Loucy (cell line): ENCODE results near the gene DLX3.

ENCODE experiments used
- H2AFZ ChIP-seq: fragments of 200-600 bp; sonication (generic); 2 replicates; pipeline ENCODE4 v1.6.0; 2016; ENCODE audit warnings: antibody characterized with exemption, mild to moderate bottlenecking, low read length, moderate library complexity
- H3F3A ChIP-seq: fragments of 200-600 bp; 2 replicates; pipeline ENCODE4 v1.6.0; 2016; ENCODE audit warnings: antibody characterized with exemption, low read depth, mild to moderate bottlenecking
- H3K27me3 ChIP-seq: fragments of 200-600 bp; sonication (generic); 2 replicates; pipeline ENCODE4 v1.6.1; 2014; ENCODE audit warnings: low read length, mild to moderate bottlenecking; ENCODE audit not compliant: insufficient read depth, poor library complexity, severe bottlenecking
- H3K36me3 ChIP-seq: fragments of 200-600 bp; sonication (generic); 2 replicates; pipeline ENCODE4 v1.6.1; 2016; ENCODE audit warnings: low read length; ENCODE audit not compliant: insufficient read depth
- H3K4me1 ChIP-seq: fragments of 200-600 bp; sonication (generic); 2 replicates; pipeline ENCODE4 v1.5.1; 2014; ENCODE audit warnings: low read length, mild to moderate bottlenecking; ENCODE audit not compliant: insufficient read depth, poor library complexity, severe bottlenecking
- H3K4me2 ChIP-seq: fragments of 200-600 bp; sonication (generic); 2 replicates; pipeline ENCODE4 v1.6.0; 2014; ENCODE audit warnings: antibody characterized with exemption, low read length, low read depth, mild to moderate bottlenecking; ENCODE audit not compliant: poor library complexity, severe bottlenecking
- H3K4me3 ChIP-seq: fragments of 200-600 bp; sonication (generic); 2 replicates; pipeline ENCODE4 v1.5.1; 2014; ENCODE audit warnings: low read length, mild to moderate bottlenecking, mixed read lengths; ENCODE audit not compliant: poor library complexity, severe bottlenecking
- H3K79me2 ChIP-seq: fragments of 200-600 bp; sonication (generic); 2 replicates; pipeline ENCODE4 v1.6.1; 2014; ENCODE audit warnings: low read length; ENCODE audit not compliant: insufficient read depth
- H3K9ac ChIP-seq: fragments of 200-600 bp; sonication (generic); 2 replicates; pipeline ENCODE4 v1.6.0; 2014; ENCODE audit warnings: mild to moderate bottlenecking, low read depth, low read length, moderate library complexity; ENCODE audit not compliant: poor library complexity, severe bottlenecking
- H3K9me2 ChIP-seq: fragments of 200-600 bp; sonication (generic); replicated peaks from 2 replicates; pipeline ENCODE4 v1.6.1; 2016; ENCODE audit warnings: low read depth, low read length, mixed read lengths
- H3K9me3 ChIP-seq: fragments of 200-600 bp; sonication (generic); 2 replicates; pipeline ENCODE4 v1.6.1; 2014; ENCODE audit warnings: mild to moderate bottlenecking, antibody characterized with exemption, low read length, low read depth; ENCODE audit not compliant: insufficient read depth
- H4K20me1 ChIP-seq: fragments of 200-600 bp; sonication (generic); 2 replicates; pipeline ENCODE4 v1.6.0; 2014; ENCODE audit warnings: antibody characterized with exemption, low read length, mild to moderate bottlenecking; ENCODE audit not compliant: insufficient read depth, poor library complexity, severe bottlenecking
- EZH2phosphoT487 ChIP-seq: fragments of 200-600 bp; IDR thresholded peaks from 2 replicates; pipeline ENCODE4 v1.6.1; 2018; ENCODE audit warnings: antibody characterized with exemption, mild to moderate bottlenecking, moderate library complexity, borderline replicate concordance
- TF ChIP-seq, protein P1 (sequence below): fragments of 200-600 bp; sonication (generic); conservative IDR thresholded peaks from 2 replicates; pipeline ENCODE4 v1.5.1; 2014; ENCODE audit warnings: mild to moderate bottlenecking, antibody characterized with exemption, low read length

The DLX3 gene

GRCh38 chr17:49964303-49964768, 30.7 kb downstream of the DLX3 start:
- no peak for TF ChIP-seq EZH2phosphoT487
- TF ChIP-seq, protein P1, sequence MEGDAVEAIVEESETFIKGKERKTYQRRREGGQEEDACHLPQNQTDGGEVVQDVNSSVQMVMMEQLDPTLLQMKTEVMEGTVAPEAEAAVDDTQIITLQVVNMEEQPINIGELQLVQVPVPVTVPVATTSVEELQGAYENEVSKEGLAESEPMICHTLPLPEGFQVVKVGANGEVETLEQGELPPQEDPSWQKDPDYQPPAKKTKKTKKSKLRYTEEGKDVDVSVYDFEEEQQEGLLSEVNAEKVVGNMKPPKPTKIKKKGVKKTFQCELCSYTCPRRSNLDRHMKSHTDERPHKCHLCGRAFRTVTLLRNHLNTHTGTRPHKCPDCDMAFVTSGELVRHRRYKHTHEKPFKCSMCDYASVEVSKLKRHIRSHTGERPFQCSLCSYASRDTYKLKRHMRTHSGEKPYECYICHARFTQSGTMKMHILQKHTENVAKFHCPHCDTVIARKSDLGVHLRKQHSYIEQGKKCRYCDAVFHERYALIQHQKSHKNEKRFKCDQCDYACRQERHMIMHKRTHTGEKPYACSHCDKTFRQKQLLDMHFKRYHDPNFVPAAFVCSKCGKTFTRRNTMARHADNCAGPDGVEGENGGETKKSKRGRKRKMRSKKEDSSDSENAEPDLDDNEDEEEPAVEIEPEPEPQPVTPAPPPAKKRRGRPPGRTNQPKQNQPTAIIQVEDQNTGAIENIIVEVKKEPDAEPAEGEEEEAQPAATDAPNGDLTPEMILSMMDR: no peak
- H3K79me2 ChIP-seq: no peaks in the 10 kb centered on the region
- no peaks in the 10 kb centered on the region for H3K27me3 ChIP-seq
- no peaks in the 10 kb centered on the region for H3K9me3 ChIP-seq
- H3K9ac ChIP-seq: no peak overlapping the region
- H3K4me2 ChIP-seq: no peak overlapping the region
- H3K4me1 ChIP-seq: peaks cover 8% of the 10 kb centered on the region
- no peak overlapping the region for H2AFZ ChIP-seq
- no peaks in the 10 kb centered on the region for H3F3A ChIP-seq
- no peaks in the 10 kb centered on the region for H3K9me2 ChIP-seq
- no peaks in the 10 kb centered on the region for H4K20me1 ChIP-seq
- H3K4me3 ChIP-seq: no peak overlapping the region
- H3K36me3 ChIP-seq: no peaks in the 10 kb centered on the region

GRCh38 chr17:49963626-49964302, 31.3 kb downstream of the DLX3 start:
- no peaks in the 10 kb centered on the region for H3F3A ChIP-seq
- no peaks in the 10 kb centered on the region for H3K9me3 ChIP-seq
- no peak overlapping the region for H3K9ac ChIP-seq
- no peaks in the 10 kb centered on the region for H3K9me2 ChIP-seq
- peaks cover 6% of the 10 kb centered on the region for H3K4me1 ChIP-seq
- H3K79me2 ChIP-seq: no peaks in the 10 kb centered on the region
- H3K4me2 ChIP-seq: no peak overlapping the region
- no peaks in the 10 kb centered on the region for H3K36me3 ChIP-seq
- no peaks in the 10 kb centered on the region for H4K20me1 ChIP-seq
- H2AFZ ChIP-seq: no peak overlapping the region
- TF ChIP-seq, protein P1: no peak
- TF ChIP-seq EZH2phosphoT487: no peak
- H3K4me3 ChIP-seq: no peak overlapping the region
- H3K27me3 ChIP-seq: no peaks in the 10 kb centered on the region

GRCh38 chr17:49963309-49963625, 31.8 kb downstream of the DLX3 start:
- no peak overlapping the region for H3K4me2 ChIP-seq
- H3K9ac ChIP-seq: no peak overlapping the region
- peaks cover 6% of the 10 kb centered on the region for H3K4me1 ChIP-seq
- TF ChIP-seq EZH2phosphoT487: no peak
- TF ChIP-seq, protein P1: no peak
- H3K9me2 ChIP-seq: no peaks in the 10 kb centered on the region
- no peaks in the 10 kb centered on the region for H4K20me1 ChIP-seq
- no peaks in the 10 kb centered on the region for H3K79me2 ChIP-seq
- no peaks in the 10 kb centered on the region for H3F3A ChIP-seq
- H3K36me3 ChIP-seq: no peaks in the 10 kb centered on the region
- H3K9me3 ChIP-seq: no peaks in the 10 kb centered on the region
- H3K4me3 ChIP-seq: no peak overlapping the region
- H2AFZ ChIP-seq: no peak overlapping the region
- no peaks in the 10 kb centered on the region for H3K27me3 ChIP-seq
